ENCODE data around the gene STK32B.

GRCh38 chr4:5527211-5527610 lies 475.9 kb downstream of the STK32B start:
- TF ChIP-seq CTCF (IDR thresholded peaks at IDR 0.05 in 8 of 11, conservative IDR thresholded peaks at IDR 0.05 in 3 of 11): no peak
- no peak for TF ChIP-seq POLR2A (IDR thresholded peaks at IDR 0.05)

All from spleen (tissue), 7 donors.